Fibroblast of lung (primary cell): Measurements from ENCODE around the gene MARK3. TPM values are rescaled to one million over a fixed set of nuclear protein-coding genes. Genes with fewer than 3 reads are reported as not detected.
A peak's percentile ranks its signal among the peaks of the same experiment; 100 is the strongest.

Experiments used
- DNase-seq, 2 donors: peaks; one replicate each; pipeline versions ENCODE4 v3.0.0 to v3.0.0-alpha.2; 2010; ENCODE audit warnings: low read depth in 2 of 2
- H2AFZ ChIP-seq: 2 replicates; pipeline ENCODE4 v1.5.1; 2012; ENCODE audit warnings: low read length, control low read depth, inconsistent platforms
- H3K27ac ChIP-seq: 2 replicates; pipeline ENCODE4 v1.5.1; 2011; ENCODE audit warnings: low read length, control low read depth; ENCODE audit not compliant: insufficient read depth
- H3K27me3 ChIP-seq: 2 replicates; pipeline ENCODE4 v1.5.1; 2011; ENCODE audit warnings: mild to moderate bottlenecking, low read length; ENCODE audit not compliant: control insufficient read depth, insufficient read depth
- H3K36me3 ChIP-seq: 2 replicates; pipeline ENCODE4 v1.5.1; 2011; ENCODE audit warnings: low read length; ENCODE audit not compliant: control insufficient read depth, insufficient read depth
- H3K4me1 ChIP-seq: 2 replicates; pipeline ENCODE4 v1.5.1; 2011; ENCODE audit warnings: low read length; ENCODE audit not compliant: control insufficient read depth, insufficient read depth; ENCODE audit errors: extremely low read depth
- H3K4me2 ChIP-seq: 2 replicates; pipeline ENCODE4 v1.5.1; 2011; ENCODE audit warnings: low read length, control low read depth; ENCODE audit not compliant: insufficient read depth; ENCODE audit errors: extremely low read depth
- H3K4me3 ChIP-seq, 4 experiments: fragments of 200-600 bp in 1 of 4; sonication (generic) in 1 of 4; replicated peaks in 1 of 4; 2 replicates each; pipeline ENCODE4 v1.5.1; 2011 to 2016; ENCODE audit warnings: low read length in 4 of 4, low read depth in 3 of 4, mild to moderate bottlenecking in 3 of 4, control low read depth in 2 of 4, inconsistent platforms in 1 of 4, mixed read lengths in 1 of 4; ENCODE audit not compliant: insufficient read depth in 1 of 4; ENCODE audit errors: control extremely low read depth in 1 of 4
- H3K79me2 ChIP-seq: 2 replicates; pipeline ENCODE4 v1.5.1; 2012; ENCODE audit warnings: mild to moderate bottlenecking, low read length, inconsistent platforms; ENCODE audit not compliant: control insufficient read depth, insufficient read depth
- H3K9ac ChIP-seq: 2 replicates; pipeline ENCODE4 v1.5.1; 2011; ENCODE audit warnings: mild to moderate bottlenecking, low read length, control low read depth; ENCODE audit not compliant: insufficient read depth
- H3K9me3 ChIP-seq: 2 replicates; pipeline ENCODE4 v1.5.1; 2012; ENCODE audit warnings: low read depth, low read length; ENCODE audit not compliant: control insufficient read depth, insufficient read depth
- H4K20me1 ChIP-seq: 2 replicates; pipeline ENCODE4 v1.5.1; 2011; ENCODE audit warnings: low read length; ENCODE audit not compliant: control insufficient read depth, insufficient read depth; ENCODE audit errors: extremely low read depth
- EZH2 ChIP-seq: IDR thresholded peaks from 2 replicates; pipeline ENCODE4 v1.5.1; 2012; ENCODE audit warnings: low read length, control low read depth, mild to moderate bottlenecking; ENCODE audit errors: missing control alignments
- polyA plus RNA-seq, 2 donors: library from polyadenylated mRNA; depleted of rRNA in 1 of 2; stranded (reverse) in 1 of 2; unstranded in 1 of 2; fragments of >200 nt; gene quantifications; 2 replicates each; pipeline ENCODE4 v1.2.1, GENCODE V29; 2011 to 2012; ENCODE audit warnings: missing spikeins in 1 of 2
- total RNA-seq: library from RNA; depleted of rRNA; stranded (reverse); fragments of >200 nt; gene quantifications from 2 replicates; pipeline ENCODE4 v1.2.1, GENCODE V29; 2014
- TF ChIP-seq, protein P1 (sequence below), 2 donors: IDR thresholded peaks in 1 of 2; conservative IDR thresholded peaks in 1 of 2; 1 replicate in 1 of 2; 2 replicates in 1 of 2; pipeline ENCODE4 v1.5.1; 2011 to 2012; ENCODE audit warnings: low read length in 2 of 2, control low read depth in 1 of 2, inconsistent platforms in 1 of 2, low read depth in 1 of 2, mild to moderate bottlenecking in 1 of 2

The MARK3 gene
- total and polyA plus RNA-seq, 2 donors (not counting 1 experiment from before 2014, with no cell fraction given): 76.0 to 119 TPM

DNA sequence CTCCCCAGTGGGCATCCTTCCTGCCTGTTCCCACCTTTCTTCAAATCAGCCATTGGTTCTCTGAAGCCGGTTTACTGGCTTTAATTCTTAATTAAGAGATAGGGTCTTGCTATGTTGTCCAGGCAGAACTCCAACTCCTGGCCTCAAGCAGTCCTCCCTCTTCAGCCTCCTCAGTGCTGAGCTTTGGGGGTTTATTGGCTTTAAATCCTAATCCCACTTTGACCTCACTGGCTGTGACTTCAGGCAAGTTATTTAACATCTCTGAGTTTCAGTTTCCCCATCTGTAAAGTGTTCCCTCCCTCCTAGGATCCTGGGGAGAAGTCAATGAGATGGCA, 141.7 kb downstream of the MARK3 start:
- no peak overlapping the region for H3K4me3 ChIP-seq
- no peak overlapping the region for H3K9ac ChIP-seq
- no peaks in the 10 kb centered on the region for H3K9me3 ChIP-seq
- H4K20me1 ChIP-seq: no peaks in the 10 kb centered on the region
- H3K27ac ChIP-seq: no peak overlapping the region
- H3K27me3 ChIP-seq: no peaks in the 10 kb centered on the region
- H3K79me2 ChIP-seq: peaks cover 25% of the 10 kb centered on the region
- no peak for DNase-seq
- no peak overlapping the region for H2AFZ ChIP-seq
- H3K36me3 ChIP-seq: no peaks in the 10 kb centered on the region
- peaks cover 15% of the 10 kb centered on the region for H3K4me1 ChIP-seq
- no peak overlapping the region for H3K4me2 ChIP-seq
- TF ChIP-seq, protein P1, sequence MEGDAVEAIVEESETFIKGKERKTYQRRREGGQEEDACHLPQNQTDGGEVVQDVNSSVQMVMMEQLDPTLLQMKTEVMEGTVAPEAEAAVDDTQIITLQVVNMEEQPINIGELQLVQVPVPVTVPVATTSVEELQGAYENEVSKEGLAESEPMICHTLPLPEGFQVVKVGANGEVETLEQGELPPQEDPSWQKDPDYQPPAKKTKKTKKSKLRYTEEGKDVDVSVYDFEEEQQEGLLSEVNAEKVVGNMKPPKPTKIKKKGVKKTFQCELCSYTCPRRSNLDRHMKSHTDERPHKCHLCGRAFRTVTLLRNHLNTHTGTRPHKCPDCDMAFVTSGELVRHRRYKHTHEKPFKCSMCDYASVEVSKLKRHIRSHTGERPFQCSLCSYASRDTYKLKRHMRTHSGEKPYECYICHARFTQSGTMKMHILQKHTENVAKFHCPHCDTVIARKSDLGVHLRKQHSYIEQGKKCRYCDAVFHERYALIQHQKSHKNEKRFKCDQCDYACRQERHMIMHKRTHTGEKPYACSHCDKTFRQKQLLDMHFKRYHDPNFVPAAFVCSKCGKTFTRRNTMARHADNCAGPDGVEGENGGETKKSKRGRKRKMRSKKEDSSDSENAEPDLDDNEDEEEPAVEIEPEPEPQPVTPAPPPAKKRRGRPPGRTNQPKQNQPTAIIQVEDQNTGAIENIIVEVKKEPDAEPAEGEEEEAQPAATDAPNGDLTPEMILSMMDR (conservative IDR thresholded peaks at IDR 0.05 in 1 of 2, IDR thresholded peaks at IDR 0.05 in 1 of 2; ENCODE audit: low read depth in 1 of 2, low read length in 2 of 2): no peak
- no peak for TF ChIP-seq EZH2

GRCh38 chr14:103527408-103528145, 142.4 kb downstream of the MARK3 start:
- peak overlapping the region; percentile 34 for H3K4me2 ChIP-seq
- H2AFZ ChIP-seq: no peak overlapping the region
- no peak overlapping the region for H3K4me3 ChIP-seq
- H3K27ac ChIP-seq: peak overlapping the region; percentile 87
- no peak overlapping the region for H3K9ac ChIP-seq
- TF ChIP-seq EZH2: no peak
- TF ChIP-seq, protein P1 (conservative IDR thresholded peaks at IDR 0.05 in 1 of 2, IDR thresholded peaks at IDR 0.05 in 1 of 2; ENCODE audit: low read depth in 1 of 2, low read length in 2 of 2): no peak
- no peaks in the 10 kb centered on the region for H4K20me1 ChIP-seq
- peaks cover 15% of the 10 kb centered on the region for H3K4me1 ChIP-seq
- H3K36me3 ChIP-seq: no peaks in the 10 kb centered on the region
- H3K9me3 ChIP-seq: no peaks in the 10 kb centered on the region
- peaks cover 27% of the 10 kb centered on the region for H3K79me2 ChIP-seq
- H3K27me3 ChIP-seq: no peaks in the 10 kb centered on the region
- DNase-seq: no peak

DNA sequence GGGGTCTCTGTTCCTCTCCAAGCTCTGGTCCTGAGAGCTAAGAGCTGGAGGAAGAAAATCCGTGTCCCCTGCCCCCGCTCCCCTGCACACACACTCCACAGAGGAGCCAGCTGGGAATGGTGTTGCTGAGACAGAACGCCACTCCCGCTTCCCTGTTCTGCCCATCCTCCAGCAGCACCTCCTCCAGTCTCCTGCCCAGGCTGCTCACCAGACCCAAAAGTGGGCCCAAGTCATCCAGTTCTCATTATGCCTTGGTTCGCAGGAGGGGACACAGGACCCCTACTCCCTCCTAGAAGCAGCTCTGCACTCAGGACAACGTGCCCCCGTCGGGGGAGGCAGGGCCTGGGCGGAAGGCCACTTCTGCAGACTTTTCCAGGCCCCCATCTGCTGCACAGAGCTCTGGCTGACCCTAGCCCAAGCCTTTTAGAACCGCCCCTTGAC, 143.0 kb downstream of the MARK3 start:
- H3K27me3 ChIP-seq: no peaks in the 10 kb centered on the region
- no peaks in the 10 kb centered on the region for H4K20me1 ChIP-seq
- DNase-seq: peak in 1 of 2 donors; percentile 39
- H3K4me2 ChIP-seq: peak overlapping the region; percentile 34
- H3K4me3 ChIP-seq: peak overlapping the region; percentile 17 to 56 (median 40)
- TF ChIP-seq, protein P1 (conservative IDR thresholded peaks at IDR 0.05 in 1 of 2, IDR thresholded peaks at IDR 0.05 in 1 of 2; ENCODE audit: low read depth in 1 of 2, low read length in 2 of 2): no peak
- TF ChIP-seq EZH2: no peak
- H3K4me1 ChIP-seq: peaks cover 15% of the 10 kb centered on the region
- peak overlapping the region; percentile 21 for H2AFZ ChIP-seq
- no peaks in the 10 kb centered on the region for H3K36me3 ChIP-seq
- no peaks in the 10 kb centered on the region for H3K9me3 ChIP-seq
- peaks cover 27% of the 10 kb centered on the region for H3K79me2 ChIP-seq
- H3K9ac ChIP-seq: peak overlapping the region; percentile 68
- H3K27ac ChIP-seq: peak overlapping the region; percentile 87
